AG04449 (cell line): ENCODE measurements around the gene SFMBT1.
A peak's percentile ranks its signal among the peaks of the same experiment; 100 is the strongest.

Source experiments
- CTCF ChIA-PET: fragments of 350-600 bp; formaldehyde crosslinking; extraction: SDS; loops from one replicate; lab custom pipeline; 2021; ENCODE audit warnings: antibody characterized with exemption; lab: Yijun Ruan, JAX
- POLR2A ChIA-PET: fragments of 400-600, 350-600 bp; formaldehyde crosslinking; extraction: SDS; loops from one replicate; lab custom pipeline; 2020; ENCODE audit warnings: antibody characterized with exemption, inconsistent platforms; lab: Yijun Ruan, JAX
- DNase-seq: peaks from one replicate; pipeline ENCODE4 v3.0.0-alpha.2; 2010; ENCODE audit warnings: low read depth, low spot score
- H3K4me3 ChIP-seq: 2 replicates; pipeline ENCODE4 v1.5.1; 2011; ENCODE audit warnings: low read depth, mild to moderate bottlenecking, control low read depth, low read length
- CTCF ChIP-seq: IDR thresholded peaks from one replicate; pipeline ENCODE4 v1.5.1; 2011; ENCODE audit warnings: mild to moderate bottlenecking, moderate library complexity, low read length, control low read depth, inconsistent platforms; ENCODE audit not compliant: insufficient read depth; ENCODE audit errors: missing control alignments

Gene SFMBT1

DNA sequence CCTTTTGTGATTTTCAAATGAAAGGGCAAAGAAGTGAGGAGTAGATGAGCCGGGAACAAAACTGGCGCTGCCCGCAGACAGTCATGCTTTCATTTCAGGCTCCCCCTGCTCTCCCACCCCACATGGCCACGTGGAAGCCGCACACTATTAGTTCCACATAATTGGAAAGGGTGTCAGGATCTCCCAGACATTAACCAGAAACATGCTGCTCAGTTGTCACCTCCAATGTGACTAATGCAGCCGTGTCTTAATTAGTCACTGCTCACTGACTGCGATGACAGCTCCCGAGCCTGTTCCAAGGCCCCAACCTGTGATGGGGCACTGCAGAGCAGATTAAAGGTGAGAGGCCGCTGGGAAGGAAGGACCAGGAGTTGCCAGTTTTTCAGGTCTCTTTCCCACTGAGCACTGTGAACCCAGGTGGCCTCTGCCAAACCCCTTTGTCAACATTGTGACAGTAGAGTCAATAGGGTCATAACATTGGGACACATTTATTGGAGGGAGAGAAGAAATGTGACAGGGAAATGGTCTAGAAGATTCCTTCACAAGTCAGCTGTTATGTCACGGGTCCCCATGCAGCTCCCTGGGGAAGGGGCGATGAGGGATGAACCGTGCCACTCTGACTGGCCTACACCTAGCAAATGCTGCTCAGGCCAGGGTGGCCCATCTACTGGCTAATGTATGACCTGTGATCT lies 38.6 kb upstream of the SFMBT1 start:
- CTCF ChIA-PET: interaction anchor here (0.8 to 1.7 kb wide), 5 partner anchors 10 to 30 kb away, joined by 3 to 5 read pairs (median 4); no protein-coding TSS in a partner anchor
- no peak overlapping the region for H3K4me3 ChIP-seq
- no peak for DNase-seq
- POLR2A ChIA-PET: no interaction called here
- no peak for TF ChIP-seq CTCF

DNA sequence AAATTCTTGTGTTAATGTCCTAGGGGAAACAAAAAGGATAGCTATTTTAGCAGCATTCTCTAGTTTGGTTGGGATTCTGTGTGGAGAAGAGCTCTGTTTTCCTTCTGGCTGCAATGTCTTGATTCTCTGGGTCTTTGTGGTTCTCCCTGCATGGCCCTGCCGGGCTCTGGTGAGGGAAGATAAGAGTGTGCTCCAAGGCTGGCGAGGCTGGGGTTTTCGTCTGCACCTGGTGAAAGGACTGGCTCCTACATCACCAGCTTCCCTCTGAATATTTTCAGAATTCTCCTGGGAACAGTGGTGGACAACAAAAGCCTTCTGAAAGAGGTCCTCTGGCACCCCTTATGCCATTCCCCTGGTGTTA lies 38.1 kb upstream of the SFMBT1 start:
- POLR2A ChIA-PET: no interaction called here

DNA sequence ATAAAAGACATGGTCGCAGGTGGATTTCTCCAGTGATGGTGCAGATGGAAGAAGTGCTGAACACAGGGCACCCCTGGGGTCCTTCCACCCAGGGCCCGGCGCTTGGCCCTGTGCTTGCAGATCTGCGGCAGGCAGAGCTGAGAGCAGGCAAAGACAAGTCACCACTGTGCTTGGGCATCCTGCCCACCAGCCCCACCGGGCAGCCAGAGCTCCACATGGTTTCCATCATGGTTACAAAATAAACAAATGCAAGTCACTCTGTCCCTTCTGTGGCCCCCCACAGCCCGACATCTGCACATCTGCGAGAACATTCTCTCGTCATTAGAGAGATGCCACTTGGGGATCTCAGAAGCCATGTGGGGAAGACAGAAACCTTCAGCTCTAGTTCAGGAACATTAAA lies 37.6 kb upstream of the SFMBT1 start:
- no peak for TF ChIP-seq CTCF
- CTCF ChIA-PET: interaction anchor here (0.8 to 1.7 kb wide), 9 partner anchors 9 to 233 kb away, joined by 3 to 5 read pairs (median 3); no protein-coding TSS in a partner anchor
- peak; percentile 31 for DNase-seq
- POLR2A ChIA-PET: interaction anchor here (0.7 kb wide), 1 partner anchor 187 kb away, joined by 6 read pairs; no protein-coding TSS in a partner anchor
- H3K4me3 ChIP-seq: no peak overlapping the region

More for the DNA sequence above, 38.1 kb upstream of the SFMBT1 start:
- CTCF ChIA-PET: interaction anchor here (0.8 to 1.7 kb wide), 8 partner anchors 9 to 30 kb away, joined by 3 to 5 read pairs (median 4); no protein-coding TSS in a partner anchor
- H3K4me3 ChIP-seq: no peak overlapping the region
- no peak for DNase-seq
- no peak for TF ChIP-seq CTCF

- no peak overlapping the region for H3K4me3 ChIP-seq
- DNase-seq: no peak
- ChIA-PET POLR2A (interaction anchor here (0.7 kb wide), 1 partner anchor 188 kb away, joined by 6 read pairs; no protein-coding TSS in a partner anchor), CTCF (interaction anchor here (1.3 to 1.5 kb wide), 2 partner anchors 11 to 232 kb away, joined by 3 to 4 read pairs; no protein-coding TSS in a partner anchor)
- no peak for TF ChIP-seq CTCF
Observed at GRCh38 chr3:53082736-53083135, 36.9 kb upstream of the SFMBT1 start.

DNA sequence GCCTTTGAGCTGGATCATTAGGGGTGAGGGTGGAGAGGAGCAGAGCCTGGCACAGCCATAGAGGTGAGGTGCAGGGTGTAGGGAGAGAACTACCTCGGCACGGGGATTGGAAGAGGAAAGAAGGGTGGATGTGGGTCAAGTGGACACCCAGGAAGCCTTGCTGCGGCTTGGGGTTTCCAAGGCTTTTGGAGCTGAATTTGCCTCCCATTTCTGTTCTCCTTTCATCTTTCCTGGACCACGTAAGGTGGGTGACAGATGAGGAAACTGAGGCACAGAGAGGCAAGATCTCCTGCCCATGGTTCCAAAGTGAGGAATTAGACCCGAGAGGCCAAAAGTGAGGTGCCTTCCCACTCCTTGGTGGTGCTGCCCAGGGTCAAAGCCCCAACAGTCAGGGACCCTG lies 35.4 kb upstream of the SFMBT1 start:
- DNase-seq: no peak
- CTCF ChIA-PET: interaction anchor here (0.6 to 0.8 kb wide), 2 partner anchors 9 to 32 kb away, joined by 3 read pairs; no protein-coding TSS in a partner anchor
- TF ChIP-seq CTCF: no peak
- POLR2A ChIA-PET: no interaction called here
- H3K4me3 ChIP-seq: no peak overlapping the region

DNA sequence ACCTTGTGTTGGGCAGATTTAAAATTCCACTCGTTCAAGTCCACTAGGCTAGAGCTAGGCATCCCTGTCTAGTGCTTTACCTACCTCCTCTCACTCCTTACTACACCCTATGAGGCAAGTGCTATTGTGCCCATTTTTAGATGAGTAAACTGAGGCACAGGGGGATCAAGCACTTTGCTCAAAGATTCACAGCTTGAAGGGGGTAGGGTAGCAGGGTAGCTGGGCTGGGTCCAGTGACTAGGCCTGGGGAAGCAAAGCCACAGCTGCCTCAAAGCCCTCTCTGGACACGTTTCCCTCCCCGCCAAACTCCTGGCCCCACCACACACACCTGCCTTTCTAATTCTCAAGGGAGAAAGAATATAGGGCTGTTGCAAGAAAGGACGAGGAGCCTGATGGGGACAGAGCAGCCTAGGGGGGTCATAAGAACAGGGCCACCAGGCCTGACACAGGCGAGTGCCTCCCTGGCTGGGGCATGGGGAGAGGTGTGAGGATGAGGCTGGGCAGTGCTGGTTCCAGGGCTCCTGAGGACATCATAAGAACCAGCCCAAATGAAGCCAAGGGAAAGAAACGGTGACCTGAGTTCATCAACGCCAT lies 34.8 kb upstream of the SFMBT1 start:
- ChIA-PET POLR2A (no interaction called here), CTCF (interaction anchor here (1.6 to 2.4 kb wide), 2 partner anchors 10 to 34 kb away, joined by 6 to 9 read pairs; no protein-coding TSS in a partner anchor)
- no peak overlapping the region for H3K4me3 ChIP-seq
- DNase-seq: no peak
- TF ChIP-seq CTCF: no peak
